ENCODE measurements around the gene ARHGAP33. TPM values are rescaled to one million over a fixed set of nuclear protein-coding genes. Genes with fewer than 3 reads are reported as not detected.
"Not testable (repeated sequence)": the region's sequence is repeated elsewhere in the genome, so short reads cannot be mapped to it uniquely, and the experiment has no call there.

The ARHGAP33 gene
- total and polyA plus RNA-seq, 7 donors = 0.68 to 4.0 (median 1.4) TPM

- H3K27me3 ChIP-seq (ENCODE audit: insufficient read depth in 3 of 3, low read length in 2 of 3) = peaks cover 0 to 22% (median 7%) of the 10 kb centered on the region in 3 donors
- TF ChIP-seq CTCF (IDR thresholded peaks at IDR 0.05) = no peak
- H3K27ac ChIP-seq = no peak overlapping the region
- no peaks in the 10 kb centered on the region for H3K36me3 ChIP-seq (ENCODE audit: insufficient read depth in 1 of 2, low read depth in 1 of 2)
- ATAC-seq (no peak), DNase-seq (no peak)
- intact Hi-C loops (cut with DNase I) = no loop called here
- H3K4me3 ChIP-seq = no peak overlapping the region
- H3K9me3 ChIP-seq = no peaks in the 10 kb centered on the region
- H3K4me1 ChIP-seq = no peaks in the 10 kb centered on the region
- WGBS, 3 donors = 65 to 81% (median 72%) methylated on average over 8 of the region's 8 CpGs
Observed at GRCh38 chr19:35792888-35793287, 17.5 kb downstream of the ARHGAP33 start.

GRCh38 chr19:35793381-35794165, 18.2 kb downstream of the ARHGAP33 start:
- TF ChIP-seq CTCF (IDR thresholded peaks at IDR 0.05) = no peak
- Histone ChIP-seq H3K36me3 (ENCODE audit: insufficient read depth in 1 of 2, low read depth in 1 of 2) (no peaks in the 10 kb centered on the region), H3K4me1 (no peaks in the 10 kb centered on the region), H3K9me3 (no peaks in the 10 kb centered on the region), H3K4me3 (no peak overlapping the region), H3K27me3 (ENCODE audit: insufficient read depth in 3 of 3, low read length in 2 of 3) (peaks cover 0 to 29% (median 8%) of the 10 kb centered on the region in 3 donors), H3K27ac (no peak overlapping the region)
- ATAC-seq = no peak
- DNase-seq = no peak
- intact Hi-C loops (cut with DNase I) = no loop called here
- 64 to 66% (median 65%) methylated on average over 7 of the region's 7 CpGs for WGBS, 3 donors

- 69 to 93% (median 88%) methylated on average over 1 of the region's 1 CpG for WGBS, 3 donors
- intact Hi-C loops (cut with DNase I) = not testable (repeated sequence)
Observed at GRCh38 chr19:35795564-35795963, 20.2 kb downstream of the ARHGAP33 start.

GRCh38 chr19:35796645-35797542, 21.5 kb downstream of the ARHGAP33 start:
- Histone ChIP-seq H3K36me3 (ENCODE audit: insufficient read depth in 1 of 2, low read depth in 1 of 2) (no peaks in the 10 kb centered on the region), H3K9me3 (no peaks in the 10 kb centered on the region), H3K4me3 (no peak overlapping the region), H3K27ac (no peak overlapping the region), H3K4me1 (no peaks in the 10 kb centered on the region), H3K27me3 (ENCODE audit: insufficient read depth in 3 of 3, low read length in 2 of 3) (peaks cover 0 to 41% (median 11%) of the 10 kb centered on the region in 3 donors)
- WGBS, 3 donors = 8 to 18% (median 8%) methylated on average over 39 of the region's 39 CpGs
- no peak for TF ChIP-seq CTCF (IDR thresholded peaks at IDR 0.05)
- DNase-seq (no peak), ATAC-seq (no peak)
- intact Hi-C loops (cut with DNase I) = no loop called here

More at GRCh38 chr19:35795564-35795963, 20.2 kb downstream of the ARHGAP33 start:
- not testable (repeated sequence) for H3K4me1 ChIP-seq; DNase-seq; H3K27ac ChIP-seq; H3K36me3 ChIP-seq (ENCODE audit: insufficient read depth in 1 of 2, low read depth in 1 of 2); H3K4me3 ChIP-seq; ATAC-seq; H3K9me3 ChIP-seq
- peaks cover 0 to 41% (median 11%) of the 10 kb centered on the region in 3 donors for H3K27me3 ChIP-seq (ENCODE audit: insufficient read depth in 3 of 3, low read length in 2 of 3)

- ATAC-seq = no peak
- Histone ChIP-seq H3K4me1 (no peaks in the 10 kb centered on the region), H3K27me3 (ENCODE audit: insufficient read depth in 3 of 3, low read length in 2 of 3) (peaks cover 0 to 41% (median 11%) of the 10 kb centered on the region in 3 donors), H3K9me3 (no peaks in the 10 kb centered on the region), H3K4me3 (no peak overlapping the region), H3K36me3 (ENCODE audit: insufficient read depth in 1 of 2, low read depth in 1 of 2) (no peaks in the 10 kb centered on the region), H3K27ac (no peak overlapping the region)
- DNase-seq = no peak
- no peak for TF ChIP-seq CTCF (IDR thresholded peaks at IDR 0.05)
- 4 to 15% (median 5%) methylated on average over 14 to 15 of the region's 15 CpGs for WGBS, 3 donors
- intact Hi-C loops (cut with DNase I) = no loop called here
Observed at GRCh38 chr19:35797663-35798062, 22.3 kb downstream of the ARHGAP33 start.
